Trophoblast cell (in vitro differentiated cells and primary cell): ENCODE results near the gene HRH1.
"Not testable (repeated sequence)": the region's sequence is repeated elsewhere in the genome, so short reads cannot be mapped to it uniquely, and the experiment has no call there.

Experiments
- DNase-seq, 2 donors: peaks; one replicate each; pipeline ENCODE4 v3.0.0-alpha.2; 2016
- H2AFZ ChIP-seq: 2 replicates; pipeline ENCODE4 v1.6.1; 2013; ENCODE audit warnings: low read length, moderate library complexity, mild to moderate bottlenecking; ENCODE audit not compliant: insufficient read depth, poor library complexity
- H2AK5ac ChIP-seq: 2 replicates; pipeline ENCODE4 v1.6.1; 2013; ENCODE audit warnings: mild to moderate bottlenecking, low read length
- H2BK120ac ChIP-seq: 2 replicates; pipeline ENCODE4 v1.6.1; 2013; ENCODE audit warnings: low read length, mild to moderate bottlenecking, moderate library complexity; ENCODE audit not compliant: insufficient read depth, poor library complexity
- H2BK12ac ChIP-seq: 2 replicates; pipeline ENCODE4 v1.6.1; 2013; ENCODE audit warnings: mild to moderate bottlenecking, low read length, moderate library complexity
- H2BK5ac ChIP-seq: 2 replicates; pipeline ENCODE4 v1.6.1; 2013; ENCODE audit warnings: low read length, low read depth, moderate library complexity, mild to moderate bottlenecking; ENCODE audit not compliant: poor library complexity
- H3K14ac ChIP-seq: 2 replicates; pipeline ENCODE4 v1.6.1; 2013; ENCODE audit warnings: mild to moderate bottlenecking, low read length
- H3K18ac ChIP-seq: 2 replicates; pipeline ENCODE4 v1.6.1; 2013; ENCODE audit warnings: mild to moderate bottlenecking, low read length
- H3K23ac ChIP-seq: 2 replicates; pipeline ENCODE4 v1.6.1; 2013; ENCODE audit warnings: low read length
- H3K27ac ChIP-seq: 2 replicates; pipeline ENCODE4 v1.5.1; 2013; ENCODE audit warnings: low read depth, mild to moderate bottlenecking, inconsistent platforms, low read length, moderate library complexity
- H3K27me3 ChIP-seq: 2 replicates; pipeline ENCODE4 v1.6.1; 2013; ENCODE audit warnings: inconsistent platforms, mild to moderate bottlenecking, low read length, moderate library complexity; ENCODE audit not compliant: insufficient read depth
- H3K36me3 ChIP-seq, 2 experiments: 1 replicate in 1 of 2; 2 replicates in 1 of 2; pipeline ENCODE4 v1.6.1; 2013; ENCODE audit warnings: low read length in 2 of 2, mild to moderate bottlenecking in 2 of 2, moderate library complexity in 1 of 2; ENCODE audit not compliant: insufficient read depth in 2 of 2, control insufficient read depth in 1 of 2
- H3K4ac ChIP-seq: 2 replicates; pipeline ENCODE4 v1.6.1; 2013; ENCODE audit warnings: low read depth, mild to moderate bottlenecking, low read length, moderate library complexity
- H3K4me1 ChIP-seq, 2 experiments: 1 replicate in 1 of 2; 2 replicates in 1 of 2; pipeline ENCODE4 v1.6.1; 2013; ENCODE audit warnings: low read length in 2 of 2, mild to moderate bottlenecking in 2 of 2, moderate library complexity in 1 of 2; ENCODE audit not compliant: insufficient read depth in 2 of 2, control insufficient read depth in 1 of 2
- H3K4me2 ChIP-seq: 2 replicates; pipeline ENCODE4 v1.6.1; 2013; ENCODE audit warnings: inconsistent platforms, mild to moderate bottlenecking, low read length, moderate library complexity
- H3K4me3 ChIP-seq: 2 replicates; pipeline ENCODE4 v1.5.1; 2013; ENCODE audit warnings: mild to moderate bottlenecking, low read depth, low read length, inconsistent platforms
- H3K79me1 ChIP-seq: one replicate; pipeline ENCODE4 v1.6.1; 2013; ENCODE audit warnings: low read length
- H3K79me2 ChIP-seq: 2 replicates; pipeline ENCODE4 v1.6.1; 2013; ENCODE audit warnings: low read length, mild to moderate bottlenecking; ENCODE audit not compliant: control insufficient read depth, insufficient read depth, poor library complexity
- H3K9ac ChIP-seq: 2 replicates; pipeline ENCODE4 v1.6.1; 2013; ENCODE audit warnings: mild to moderate bottlenecking, low read length
- H3K9me3 ChIP-seq: 2 replicates; pipeline ENCODE4 v1.6.1; 2013; ENCODE audit warnings: low read depth, mild to moderate bottlenecking, control low read depth, inconsistent platforms, low read length; ENCODE audit not compliant: insufficient read depth
- H4K12ac ChIP-seq: 2 replicates; pipeline ENCODE4 v1.6.1; 2013; ENCODE audit warnings: low read depth, mild to moderate bottlenecking, low read length, moderate library complexity
- H4K8ac ChIP-seq: 2 replicates; pipeline ENCODE4 v1.6.1; 2013; ENCODE audit warnings: low read depth, mild to moderate bottlenecking, low read length, moderate library complexity
- H4K91ac ChIP-seq: one replicate; pipeline ENCODE4 v1.6.1; 2013; ENCODE audit warnings: low read depth, mild to moderate bottlenecking, low read length, moderate library complexity
- WGBS: extraction: QIAGEN DNeasy Blood & Tissue Kit; methylation state at CpG from one replicate; pipeline ENCODE4 v1.1.7; 2013; ENCODE audit warnings: missing lambda C conversion rate; ENCODE audit not compliant: insufficient read length, insufficient coverage; ENCODE audit errors: extremely low coverage; 5-methylcytosine and 5-hydroxymethylcytosine counted together

HRH1 gene

DNA sequence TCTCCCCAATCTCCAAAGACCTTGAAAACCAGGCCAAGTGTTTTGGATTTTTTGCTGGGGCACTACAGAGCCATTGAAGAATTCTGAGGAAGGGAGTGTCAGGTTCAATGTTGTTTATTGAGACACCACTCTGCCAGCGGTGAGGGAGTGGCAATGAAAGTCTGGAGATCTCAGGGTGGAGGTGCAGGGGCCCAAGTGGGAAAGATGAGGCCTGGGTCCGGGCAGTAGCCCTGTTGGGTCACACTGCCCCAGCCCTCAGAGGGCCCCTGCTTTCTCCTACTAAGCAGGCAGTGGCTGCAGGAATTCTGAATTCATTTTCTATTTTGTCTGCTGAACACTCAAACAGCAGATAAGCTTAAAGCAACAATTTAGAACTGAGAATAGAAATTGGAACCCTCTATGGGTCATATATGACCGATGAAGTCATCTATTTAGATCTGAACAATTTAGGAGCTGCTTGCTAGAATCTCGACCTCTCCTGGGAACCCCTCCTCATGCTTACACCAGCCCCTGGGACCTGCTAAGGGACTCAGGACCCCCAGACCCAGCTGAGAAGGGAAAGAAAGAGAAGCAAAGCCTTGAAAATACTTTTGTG lies 17.9 kb downstream of the HRH1 start:
- no peak overlapping the region for H3K4ac ChIP-seq
- no peak overlapping the region for H3K18ac ChIP-seq
- H2BK12ac ChIP-seq = no peak overlapping the region
- H3K9me3 ChIP-seq = peaks cover 1% of the 10 kb centered on the region
- no peak overlapping the region for H4K91ac ChIP-seq
- no peak overlapping the region for H3K23ac ChIP-seq
- no peak overlapping the region for H3K27ac ChIP-seq
- no peaks in the 10 kb centered on the region for H3K4me1 ChIP-seq
- H3K9ac ChIP-seq = no peak overlapping the region
- no peak for DNase-seq
- H3K4me2 ChIP-seq = no peak overlapping the region
- no peak overlapping the region for H3K4me3 ChIP-seq
- no peaks in the 10 kb centered on the region for H3K79me2 ChIP-seq
- H3K27me3 ChIP-seq = no peaks in the 10 kb centered on the region
- H4K8ac ChIP-seq = no peak overlapping the region
- WGBS = no CpG with 5 or more reads among the region's 4 CpGs
- no peak overlapping the region for H3K14ac ChIP-seq
- H3K36me3 ChIP-seq = no peaks in the 10 kb centered on the region
- no peak overlapping the region for H2AK5ac ChIP-seq
- H4K12ac ChIP-seq = no peak overlapping the region
- no peak overlapping the region for H2BK5ac ChIP-seq
- no peaks in the 10 kb centered on the region for H3K79me1 ChIP-seq
- no peak overlapping the region for H2BK120ac ChIP-seq
- no peak overlapping the region for H2AFZ ChIP-seq

DNA sequence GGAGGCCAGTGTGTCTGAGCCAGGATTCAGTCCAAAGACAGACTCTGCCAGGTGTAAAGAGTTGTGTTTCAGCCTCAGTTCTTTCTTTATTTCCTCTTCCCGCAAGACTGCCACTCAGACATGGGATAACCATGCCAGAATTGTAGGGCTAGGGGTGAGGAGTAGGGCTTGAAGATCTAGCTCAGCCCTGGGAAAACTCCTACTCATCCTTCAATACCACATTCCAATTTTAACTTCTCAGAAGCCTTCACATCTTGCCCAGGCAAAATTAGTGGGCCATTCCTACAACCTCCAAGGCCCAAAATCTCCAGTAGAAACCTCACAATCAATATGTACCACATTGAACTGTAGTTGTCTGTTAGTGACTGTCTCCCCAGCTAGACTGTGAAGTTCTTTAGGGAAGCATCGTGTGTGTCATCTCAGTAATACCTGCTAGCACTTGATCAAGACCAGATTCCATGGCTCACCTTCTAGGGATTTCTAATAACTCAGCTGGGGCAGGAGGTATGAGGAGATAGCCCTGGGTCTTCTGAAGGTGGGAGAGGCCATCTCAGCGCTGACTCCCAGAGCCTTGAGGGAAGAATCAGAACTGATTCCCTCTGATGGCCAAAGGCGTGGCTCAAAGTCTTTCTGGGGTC lies 19.7 kb downstream of the HRH1 start:
- Histone ChIP-seq H3K27me3 (no peaks in the 10 kb centered on the region), H3K36me3 (no peaks in the 10 kb centered on the region), H2AK5ac (no peak overlapping the region), H3K4me2 (no peak overlapping the region), H3K79me1 (no peaks in the 10 kb centered on the region), H3K4ac (no peak overlapping the region), H3K4me1 (no peaks in the 10 kb centered on the region), H3K9me3 (peaks cover 1% of the 10 kb centered on the region), H2BK12ac (no peak overlapping the region), H3K79me2 (no peaks in the 10 kb centered on the region), H2BK5ac (no peak overlapping the region), H3K14ac (no peak overlapping the region), H3K4me3 (no peak overlapping the region), H2AFZ (no peak overlapping the region), H3K18ac (no peak overlapping the region), H3K9ac (no peak overlapping the region), H4K91ac (no peak overlapping the region), H3K27ac (no peak overlapping the region), H4K12ac (no peak overlapping the region), H4K8ac (no peak overlapping the region), H3K23ac (no peak overlapping the region), H2BK120ac (no peak overlapping the region)
- no CpG with 5 or more reads among the region's 4 CpGs for WGBS
- DNase-seq = no peak

DNA sequence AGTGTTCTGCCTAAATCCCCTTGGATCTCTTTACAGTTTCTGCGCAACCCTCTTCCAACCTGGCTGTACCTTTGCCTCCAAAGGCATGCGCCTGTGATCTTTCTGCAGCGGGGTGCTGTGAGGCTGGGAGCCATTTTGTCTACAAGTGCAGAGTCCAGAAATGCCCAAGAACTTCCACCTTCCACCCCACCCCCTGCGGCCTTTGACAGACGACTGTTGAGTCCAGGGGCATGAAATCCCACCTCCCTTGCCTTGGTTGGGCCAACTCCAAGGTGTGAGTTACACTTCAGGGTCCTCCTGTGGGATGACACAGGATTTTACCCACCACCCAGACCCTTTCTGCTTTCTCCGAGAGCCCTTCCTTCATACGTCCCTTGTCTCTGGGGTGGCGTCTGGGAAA lies 24.1 kb downstream of the HRH1 start:
- no peaks in the 10 kb centered on the region for H3K27me3 ChIP-seq
- no CpG with 5 or more reads among the region's 8 CpGs for WGBS

DNA sequence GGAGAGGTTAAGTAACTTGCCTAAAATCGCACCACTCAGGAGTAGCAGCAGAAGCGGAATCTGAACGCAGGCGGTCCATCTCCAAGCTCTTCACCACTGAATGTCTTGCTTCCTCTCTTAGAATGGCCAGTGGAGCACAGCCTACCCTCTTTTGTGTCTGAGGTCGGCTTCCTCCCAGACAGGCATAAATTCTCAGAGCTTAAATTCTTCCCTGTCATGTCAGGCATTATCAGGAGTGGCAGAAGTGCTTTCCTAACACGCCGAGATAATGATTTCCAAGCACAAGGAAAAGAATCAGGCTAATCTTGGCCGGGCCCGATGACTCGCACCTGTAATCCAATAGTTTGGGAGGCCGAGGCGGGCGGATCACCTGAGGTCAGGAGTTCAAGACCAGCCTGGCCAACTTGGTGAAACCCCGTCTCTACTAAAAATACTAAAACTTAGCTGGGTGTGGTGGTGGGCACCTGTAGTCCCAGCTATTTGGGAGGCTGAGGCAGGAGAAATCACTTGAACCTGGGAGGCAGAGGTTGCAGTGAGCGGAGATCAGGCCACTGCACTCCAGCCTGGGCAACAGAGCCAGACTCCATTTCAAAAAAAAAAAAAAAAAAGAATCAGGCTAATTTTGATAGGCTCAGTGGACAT lies 30.2 kb downstream of the HRH1 start:
- H3K79me2 ChIP-seq, H4K8ac ChIP-seq, DNase-seq, H3K36me3 ChIP-seq, H2AK5ac ChIP-seq, H3K9ac ChIP-seq, H3K4me1 ChIP-seq, H2BK5ac ChIP-seq, H2BK120ac ChIP-seq, H3K9me3 ChIP-seq, H3K27me3 ChIP-seq, H4K91ac ChIP-seq, H2AFZ ChIP-seq, H3K79me1 ChIP-seq, H3K18ac ChIP-seq, H2BK12ac ChIP-seq, H3K27ac ChIP-seq, H3K14ac ChIP-seq, H3K4me3 ChIP-seq, H4K12ac ChIP-seq, H3K4me2 ChIP-seq, H3K23ac ChIP-seq, H3K4ac ChIP-seq: not testable (repeated sequence)
- no CpG with 5 or more reads among the region's 15 CpGs for WGBS

More for the DNA sequence above, 24.1 kb downstream of the HRH1 start:
- DNase-seq = no peak
- no peak overlapping the region for H4K12ac ChIP-seq
- H3K4me2 ChIP-seq = no peak overlapping the region
- no peak overlapping the region for H3K18ac ChIP-seq
- H3K23ac ChIP-seq = no peak overlapping the region
- no peak overlapping the region for H2BK120ac ChIP-seq
- H3K4ac ChIP-seq = no peak overlapping the region
- no peak overlapping the region for H2BK12ac ChIP-seq
- no peaks in the 10 kb centered on the region for H3K9me3 ChIP-seq
- no peaks in the 10 kb centered on the region for H3K79me1 ChIP-seq
- no peaks in the 10 kb centered on the region for H3K4me1 ChIP-seq
- H3K36me3 ChIP-seq = no peaks in the 10 kb centered on the region
- no peak overlapping the region for H4K91ac ChIP-seq
- H2BK5ac ChIP-seq = no peak overlapping the region
- H3K27ac ChIP-seq = no peak overlapping the region
- H2AFZ ChIP-seq = no peak overlapping the region
- no peak overlapping the region for H4K8ac ChIP-seq
- no peaks in the 10 kb centered on the region for H3K79me2 ChIP-seq
- H3K14ac ChIP-seq = no peak overlapping the region
- no peak overlapping the region for H3K9ac ChIP-seq
- H3K4me3 ChIP-seq = no peak overlapping the region
- no peak overlapping the region for H2AK5ac ChIP-seq
